Choroid plexus epithelial cell (primary cell): ENCODE measurements around the gene EXOSC6.
A peak's percentile ranks its signal among the peaks of the same experiment; 100 is the strongest.
"Not testable (repeated sequence)": the region's sequence is repeated elsewhere in the genome, so short reads cannot be mapped to it uniquely, and the experiment has no call there.

ENCODE experiments used
- DNase-seq: peaks from one replicate; pipeline ENCODE4 v3.0.0-alpha.2; 2010; ENCODE audit warnings: low read depth
- H3K4me3 ChIP-seq: 2 replicates; pipeline ENCODE4 v1.5.1; 2011; ENCODE audit warnings: low read depth, mild to moderate bottlenecking, control low read depth, low read length, moderate library complexity
- CTCF ChIP-seq: conservative IDR thresholded peaks from 2 replicates; pipeline ENCODE4 v1.5.1; 2011; ENCODE audit warnings: low read depth, mild to moderate bottlenecking, control low read depth, inconsistent platforms, low read length, moderate library complexity

Gene EXOSC6

GRCh38 chr16:70251629-70252354 lies at the start of gene EXOSC6:
TSS of gene EXOSC6 (minus strand) at chr16:70251940. CDS start at chr16:70251900, 40 bp downstream.
- DNase-seq: peak; percentile 95

GRCh38 chr16:70301121-70301520 lies 49.4 kb upstream of the EXOSC6 start:
- no peak for DNase-seq
- TF ChIP-seq CTCF: no peak
- no peak overlapping the region for H3K4me3 ChIP-seq

More at GRCh38 chr16:70251629-70252354, at the start of gene EXOSC6:
- H3K4me3 ChIP-seq: peak within 1 kb of the TSS; percentile 68
- TF ChIP-seq CTCF: peak; percentile 85

GRCh38 chr16:70298988-70299938 lies 47.5 kb upstream of the EXOSC6 start, which contains the start of gene DDX19B:
TSS of gene DDX19B (plus strand) at chr16:70299186. CDS start at chr16:70299298, 112 bp downstream.
- H3K4me3 ChIP-seq: peak within 1 kb of the TSS; percentile 78
- no peak for TF ChIP-seq CTCF
- DNase-seq: peak; percentile 62

GRCh38 chr16:70295634-70296033 lies 43.9 kb upstream of the EXOSC6 start:
- no peak for DNase-seq
- no peak for TF ChIP-seq CTCF
- H3K4me3 ChIP-seq: no peak overlapping the region

- no peak overlapping the region for H3K4me3 ChIP-seq
- DNase-seq: no peak
- TF ChIP-seq CTCF: no peak
Measured at GRCh38 chr16:70294385-70295025, 42.8 kb upstream of the EXOSC6 start.

- not testable (repeated sequence) for H3K4me3 ChIP-seq, DNase-seq
Measured at GRCh38 chr16:70292148-70292547, 40.4 kb upstream of the EXOSC6 start.
